Hepatocyte (in vitro differentiated cells): ENCODE results near the gene HOPX. TPM values are rescaled to one million over a fixed set of nuclear protein-coding genes. Genes with fewer than 3 reads are reported as not detected.

Experiments
- DNase-seq: peaks from one replicate; pipeline ENCODE4 v3.0.0-alpha.2; 2016; ENCODE audit warnings: low spot score
- H2AFZ ChIP-seq: fragments of 200-600 bp; sonication (generic); 2 replicates; pipeline ENCODE4 v1.6.0; 2016; ENCODE audit warnings: antibody characterized with exemption, mild to moderate bottlenecking
- H3K27ac ChIP-seq: fragments of 200-600 bp; sonication (generic); 2 replicates; pipeline ENCODE4 v1.5.1; 2016; ENCODE audit warnings: mild to moderate bottlenecking
- H3K27me3 ChIP-seq: fragments of 200-600 bp; sonication (generic); 2 replicates; pipeline ENCODE4 v1.6.1; 2016
- H3K36me3 ChIP-seq: fragments of 200-600 bp; sonication (generic); replicated peaks from 2 replicates; pipeline ENCODE4 v1.5.1; 2016; ENCODE audit warnings: low read depth; ENCODE audit not compliant: insufficient read depth
- H3K4me1 ChIP-seq: fragments of 200-600 bp; sonication (generic); 2 replicates; pipeline ENCODE4 v1.5.1; 2016; ENCODE audit warnings: mild to moderate bottlenecking, moderate library complexity; ENCODE audit not compliant: insufficient read depth
- H3K4me2 ChIP-seq: fragments of 200-600 bp; sonication (generic); 2 replicates; pipeline ENCODE4 v1.6.0; 2016
- H3K4me3 ChIP-seq: fragments of 200-600 bp; sonication (generic); 2 replicates; pipeline ENCODE4 v1.5.1; 2016; ENCODE audit warnings: mild to moderate bottlenecking
- H3K79me2 ChIP-seq: fragments of 200-600 bp; sonication (generic); 2 replicates; pipeline ENCODE4 v1.6.0; 2017; ENCODE audit warnings: mild to moderate bottlenecking
- H3K9me2 ChIP-seq: fragments of 200-600 bp; sonication (generic); replicated peaks from 2 replicates; pipeline ENCODE4 v1.6.0; 2017; ENCODE audit warnings: mild to moderate bottlenecking; ENCODE audit not compliant: insufficient read depth
- H3K9me3 ChIP-seq: fragments of 200-600 bp; sonication (generic); 2 replicates; pipeline ENCODE4 v1.5.1; 2016; ENCODE audit warnings: low read depth, mild to moderate bottlenecking
- H4K20me1 ChIP-seq: fragments of 200-600 bp; sonication (generic); 2 replicates; pipeline ENCODE4 v1.6.0; 2016; ENCODE audit warnings: mild to moderate bottlenecking; ENCODE audit not compliant: insufficient read depth, poor library complexity, severe bottlenecking
- CTCF ChIP-seq: fragments of 200-600 bp; sonication (generic); IDR thresholded peaks from 2 replicates; pipeline ENCODE4 v1.5.1; 2016; ENCODE audit warnings: antibody characterized with exemption, mild to moderate bottlenecking; ENCODE audit not compliant: poor library complexity
- EZH2 ChIP-seq: fragments of 200-600 bp; sonication (generic); IDR thresholded peaks from 2 replicates; pipeline ENCODE4 v1.6.1; 2016; ENCODE audit warnings: antibody characterized with exemption, mild to moderate bottlenecking, borderline replicate concordance
- EZH2phosphoT487 ChIP-seq: fragments of 200-600 bp; sonication (generic); IDR thresholded peaks from one replicate; pipeline ENCODE4 v1.6.1; 2018; ENCODE audit warnings: antibody characterized with exemption, mild to moderate bottlenecking, low read depth, moderate library complexity; ENCODE audit not compliant: unreplicated experiment, severe bottlenecking
- WGBS: methylation state at CpG from one replicate; pipeline ENCODE4 v1.1.6; 2016; ENCODE audit warnings: low lambda C conversion rate; ENCODE audit errors: missing lambda C conversion rate; 5-methylcytosine and 5-hydroxymethylcytosine counted together
- polyA plus RNA-seq: library from polyadenylated mRNA; unstranded; fragments of >200 nt; fragmentation: Nextera tagmentation; extraction: Ambion mirVana; gene quantifications from 2 replicates; pipeline ENCODE4 v1.2.1, GENCODE V29; 2016
- total RNA-seq: library from RNA; depleted of rRNA; stranded (reverse); fragments of >200 nt; gene quantifications from 2 replicates; pipeline ENCODE4 v1.2.3, GENCODE V29; 2014

The HOPX gene
- total and polyA plus RNA-seq, 2 experiments from 2014 or later: 11.7 to 17.7 TPM

- Histone ChIP-seq H3K27ac (no peak overlapping the region), H3K9me3 (no peaks in the 10 kb centered on the region), H3K9me2 (no peaks in the 10 kb centered on the region), H4K20me1 (no peaks in the 10 kb centered on the region), H3K4me2 (no peak overlapping the region), H3K4me1 (peaks cover 5% of the 10 kb centered on the region), H3K36me3 (no peaks in the 10 kb centered on the region), H2AFZ (no peak overlapping the region), H3K27me3 (no peaks in the 10 kb centered on the region), H3K4me3 (no peak overlapping the region), H3K79me2 (no peaks in the 10 kb centered on the region)
- DNase-seq: no peak
- TF ChIP-seq EZH2 (no peak), CTCF (no peak)
- 96% methylated on average over 6 of the region's 6 CpGs for WGBS
These were observed 37.5 kb downstream of the HOPX start for GRCh38 chr4:56643596-56643995.

- peak; percentile 43 for DNase-seq
- H3K9me3 ChIP-seq: no peaks in the 10 kb centered on the region
- H2AFZ ChIP-seq: no peak overlapping the region
- H3K4me3 ChIP-seq: no peak overlapping the region
- H3K27ac ChIP-seq: no peak overlapping the region
- no peaks in the 10 kb centered on the region for H3K9me2 ChIP-seq
- no peaks in the 10 kb centered on the region for H4K20me1 ChIP-seq
- H3K4me1 ChIP-seq: peaks cover 5% of the 10 kb centered on the region
- WGBS: 58% methylated on average over 4 of the region's 4 CpGs
- H3K4me2 ChIP-seq: no peak overlapping the region
- H3K79me2 ChIP-seq: no peaks in the 10 kb centered on the region
- no peaks in the 10 kb centered on the region for H3K27me3 ChIP-seq
- TF ChIP-seq EZH2phosphoT487: no peak
- TF ChIP-seq EZH2: no peak
- TF ChIP-seq CTCF: no peak
- H3K36me3 ChIP-seq: no peaks in the 10 kb centered on the region
These were observed 39.5 kb downstream of the HOPX start for GRCh38 chr4:56641494-56642051.

GRCh38 chr4:56640621-56641493, 40.2 kb downstream of the HOPX start:
- no peaks in the 10 kb centered on the region for H4K20me1 ChIP-seq
- no peaks in the 10 kb centered on the region for H3K27me3 ChIP-seq
- peak; percentile 11 for DNase-seq
- H3K4me2 ChIP-seq: peak overlapping the region; percentile 34
- WGBS: 77% methylated on average over 5 of the region's 5 CpGs
- no peak for TF ChIP-seq CTCF
- no peak for TF ChIP-seq EZH2
- TF ChIP-seq EZH2phosphoT487: no peak
- H3K9me3 ChIP-seq: no peaks in the 10 kb centered on the region
- no peak overlapping the region for H3K4me3 ChIP-seq
- peaks cover 5% of the 10 kb centered on the region for H3K4me1 ChIP-seq
- H3K27ac ChIP-seq: no peak overlapping the region
- H3K36me3 ChIP-seq: no peaks in the 10 kb centered on the region
- no peaks in the 10 kb centered on the region for H3K79me2 ChIP-seq
- no peak overlapping the region for H2AFZ ChIP-seq
- H3K9me2 ChIP-seq: no peaks in the 10 kb centered on the region
